Stimulated activated naive CD8-positive, alpha-beta T cell treated with anti-CD3 and anti-CD28 coated beads, Interleukin-15, Interleukin-2, amounts not matched to agents 100 U/mL and 50 U/mL, for 24 hours (primary cell): ENCODE results near the gene RLN2.

Experiments
- ATAC-seq: fragments of 150-1000 bp; cut with Tn5 transposase; one replicate; pipeline ENCODE4 v1.10.0; 2021
- DNase-seq: peaks from one replicate; pipeline ENCODE4 v3.0.0; 2021

RLN2 gene

GRCh38 chr9:5269249-5269715 is 35.2 kb downstream of the RLN2 start:
- ATAC-seq = no peak
- no peak for DNase-seq

- DNase-seq = no peak
These were observed 38.6 kb downstream of the RLN2 start for GRCh38 chr9:5265939-5266338.

GRCh38 chr9:5264219-5264595 is 40.3 kb downstream of the RLN2 start:
- no peak for ATAC-seq
- no peak for DNase-seq

More at GRCh38 chr9:5265939-5266338, 38.6 kb downstream of the RLN2 start:
- peak; percentile 43 for ATAC-seq

GRCh38 chr9:5263351-5264218 is 40.9 kb downstream of the RLN2 start:
- ATAC-seq (no peak), DNase-seq (no peak)
